Cardiac muscle cell (in vitro differentiated cells and primary cell): Measurements from ENCODE around the gene ATXN1. TPM values are rescaled to one million over a fixed set of nuclear protein-coding genes. Genes with fewer than 3 reads are reported as not detected.
"Not testable (repeated sequence)": the region's sequence is repeated elsewhere in the genome, so short reads cannot be mapped to it uniquely, and the experiment has no call there.

Experiments used
- DNase-seq, 2 donors: peaks; one replicate each; pipeline versions ENCODE4 v3.0.0 to v3.0.0-alpha.2; 2010 to 2017; ENCODE audit warnings: low read depth in 1 of 2, low spot score in 1 of 2
- H3K27ac ChIP-seq: fragments of 200-600 bp; sonication (generic); 2 replicates; pipeline ENCODE4 v1.5.1; 2016
- H3K27me3 ChIP-seq: fragments of 200-600 bp; sonication (generic); 2 replicates; pipeline ENCODE4 v1.6.0; 2016; ENCODE audit warnings: control low read depth
- H3K36me3 ChIP-seq: fragments of 200-600 bp; sonication (generic); 2 replicates; pipeline ENCODE4 v1.5.1; 2016; ENCODE audit warnings: control low read depth
- H3K4me1 ChIP-seq: fragments of 200-600 bp; sonication (generic); 2 replicates; pipeline ENCODE4 v1.8.1; 2017; ENCODE audit warnings: low read depth, mild to moderate bottlenecking, mixed run types
- H3K4me3 ChIP-seq: fragments of 200-600 bp; sonication (generic); 2 replicates; pipeline ENCODE4 v1.5.1; 2016; ENCODE audit warnings: mild to moderate bottlenecking
- H3K9me3 ChIP-seq: fragments of 200-600 bp; sonication (generic); 2 replicates; pipeline ENCODE4 v1.5.1; 2017; ENCODE audit warnings: low read depth, mild to moderate bottlenecking, control low read depth
- polyA plus RNA-seq: library from polyadenylated mRNA; unstranded; fragments of >200 nt; fragmentation: Nextera tagmentation; extraction: Ambion mirVana; gene quantifications from 2 replicates; pipeline ENCODE4 v1.2.1, GENCODE V29; 2016
- total RNA-seq: library from RNA; depleted of rRNA; stranded (reverse); fragments of >200 nt; gene quantifications from 2 replicates; pipeline ENCODE4 v1.2.3, GENCODE V29; 2016
- TF ChIP-seq, protein P1 (sequence below): IDR thresholded peaks from 2 replicates; pipeline ENCODE4 v1.5.1; 2012; ENCODE audit warnings: low read depth, mild to moderate bottlenecking, low read length

ATXN1 gene
- total and polyA plus RNA-seq, 2 experiments from 2014 or later, result 15.1 to 37.4 TPM

DNA sequence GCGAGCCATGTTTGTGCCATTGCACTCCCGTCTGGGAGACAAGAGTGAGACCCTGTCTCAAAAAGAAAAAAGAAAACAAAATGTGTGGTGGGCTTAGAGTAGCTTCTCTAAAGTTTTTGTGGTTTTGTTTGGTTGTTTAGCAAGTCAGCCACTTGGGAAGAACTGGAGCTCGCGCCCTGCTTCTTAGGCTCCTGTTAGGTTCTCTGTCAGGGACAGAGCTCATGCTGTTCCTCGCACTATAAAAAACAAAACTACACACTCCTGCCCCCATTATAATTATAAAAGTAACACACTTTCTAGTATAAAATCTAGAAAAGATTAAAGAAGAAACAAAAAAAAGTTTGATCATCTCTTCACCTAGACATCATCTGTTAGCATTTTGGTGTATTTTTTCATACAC lies 489.8 kb downstream of the ATXN1 start:
- H3K9me3 ChIP-seq, result no peaks in the 10 kb centered on the region
- TF ChIP-seq, protein P1, sequence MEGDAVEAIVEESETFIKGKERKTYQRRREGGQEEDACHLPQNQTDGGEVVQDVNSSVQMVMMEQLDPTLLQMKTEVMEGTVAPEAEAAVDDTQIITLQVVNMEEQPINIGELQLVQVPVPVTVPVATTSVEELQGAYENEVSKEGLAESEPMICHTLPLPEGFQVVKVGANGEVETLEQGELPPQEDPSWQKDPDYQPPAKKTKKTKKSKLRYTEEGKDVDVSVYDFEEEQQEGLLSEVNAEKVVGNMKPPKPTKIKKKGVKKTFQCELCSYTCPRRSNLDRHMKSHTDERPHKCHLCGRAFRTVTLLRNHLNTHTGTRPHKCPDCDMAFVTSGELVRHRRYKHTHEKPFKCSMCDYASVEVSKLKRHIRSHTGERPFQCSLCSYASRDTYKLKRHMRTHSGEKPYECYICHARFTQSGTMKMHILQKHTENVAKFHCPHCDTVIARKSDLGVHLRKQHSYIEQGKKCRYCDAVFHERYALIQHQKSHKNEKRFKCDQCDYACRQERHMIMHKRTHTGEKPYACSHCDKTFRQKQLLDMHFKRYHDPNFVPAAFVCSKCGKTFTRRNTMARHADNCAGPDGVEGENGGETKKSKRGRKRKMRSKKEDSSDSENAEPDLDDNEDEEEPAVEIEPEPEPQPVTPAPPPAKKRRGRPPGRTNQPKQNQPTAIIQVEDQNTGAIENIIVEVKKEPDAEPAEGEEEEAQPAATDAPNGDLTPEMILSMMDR, result no peak
- H3K4me3 ChIP-seq, result no peak overlapping the region
- H3K4me1 ChIP-seq, result peaks cover 7% of the 10 kb centered on the region
- no peak for DNase-seq
- H3K36me3 ChIP-seq, result no peaks in the 10 kb centered on the region
- H3K27ac ChIP-seq, result no peak overlapping the region
- no peaks in the 10 kb centered on the region for H3K27me3 ChIP-seq

DNA sequence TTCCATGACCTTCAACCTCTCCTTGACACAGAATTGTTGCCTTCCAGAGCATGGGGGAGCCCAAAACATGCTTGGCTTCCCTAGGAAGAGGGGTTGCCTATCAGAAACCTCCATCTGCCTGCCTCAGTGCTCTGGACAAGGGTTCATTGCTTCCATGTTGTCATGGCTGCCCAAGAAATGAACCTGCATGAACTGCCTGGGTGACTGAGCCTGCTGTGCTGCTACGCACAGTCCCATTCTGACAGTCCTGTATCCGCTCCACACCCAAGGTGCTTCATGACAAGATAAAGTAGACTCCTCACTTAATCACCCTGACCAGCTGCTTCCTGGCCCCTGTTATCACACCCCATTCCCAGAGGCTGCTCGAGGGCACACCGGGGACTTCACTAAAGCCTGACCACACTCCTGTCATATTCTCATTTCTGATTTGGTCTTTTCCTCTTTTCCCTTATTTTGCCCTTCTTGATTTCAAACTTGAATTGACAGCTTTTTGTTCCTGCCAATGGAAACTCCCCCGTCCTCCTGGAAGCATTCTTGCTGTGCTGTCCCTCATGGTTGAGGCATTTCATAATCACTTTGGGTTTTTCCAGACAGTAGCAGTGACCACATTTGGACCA lies 491.0 kb downstream of the ATXN1 start:
- TF ChIP-seq, protein P1, result no peak
- H3K4me1 ChIP-seq, result peaks cover 6% of the 10 kb centered on the region
- no peaks in the 10 kb centered on the region for H3K27me3 ChIP-seq
- no peak for DNase-seq
- H3K4me3 ChIP-seq, result no peak overlapping the region
- H3K27ac ChIP-seq, result no peak overlapping the region
- H3K36me3 ChIP-seq, result no peaks in the 10 kb centered on the region
- no peaks in the 10 kb centered on the region for H3K9me3 ChIP-seq

DNA sequence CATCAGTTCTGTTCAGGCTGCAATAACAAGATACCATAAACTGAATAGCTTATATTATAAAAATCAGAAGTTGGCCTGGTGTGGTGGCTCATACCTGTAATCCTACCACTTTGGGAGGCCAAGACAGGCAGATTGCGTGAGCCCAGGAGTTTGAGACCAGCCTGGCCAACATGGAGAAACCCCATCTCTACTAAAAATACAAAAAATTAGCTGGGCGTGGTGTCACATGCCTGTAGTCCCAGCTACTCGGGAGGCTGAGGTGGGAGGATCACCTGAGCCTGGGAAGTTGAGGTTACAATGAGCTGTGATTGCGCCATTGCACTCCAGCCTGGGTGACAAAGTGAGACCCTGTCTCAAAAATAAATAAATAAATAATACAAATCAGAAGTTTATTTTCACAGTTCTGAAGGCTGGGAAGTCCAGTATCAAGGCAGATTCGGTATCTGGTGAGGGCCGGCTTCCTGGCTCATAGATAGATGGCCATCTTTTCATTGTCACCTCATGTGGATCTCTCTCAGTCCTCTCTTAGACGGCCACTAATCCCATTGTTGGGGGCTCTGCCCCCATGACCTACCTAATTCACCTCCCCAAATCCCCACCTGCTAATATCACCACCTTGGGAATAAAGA lies 491.7 kb downstream of the ATXN1 start:
- H3K4me3 ChIP-seq, H3K36me3 ChIP-seq, H3K27me3 ChIP-seq, H3K27ac ChIP-seq, H3K9me3 ChIP-seq, DNase-seq, H3K4me1 ChIP-seq: not testable (repeated sequence)

DNA sequence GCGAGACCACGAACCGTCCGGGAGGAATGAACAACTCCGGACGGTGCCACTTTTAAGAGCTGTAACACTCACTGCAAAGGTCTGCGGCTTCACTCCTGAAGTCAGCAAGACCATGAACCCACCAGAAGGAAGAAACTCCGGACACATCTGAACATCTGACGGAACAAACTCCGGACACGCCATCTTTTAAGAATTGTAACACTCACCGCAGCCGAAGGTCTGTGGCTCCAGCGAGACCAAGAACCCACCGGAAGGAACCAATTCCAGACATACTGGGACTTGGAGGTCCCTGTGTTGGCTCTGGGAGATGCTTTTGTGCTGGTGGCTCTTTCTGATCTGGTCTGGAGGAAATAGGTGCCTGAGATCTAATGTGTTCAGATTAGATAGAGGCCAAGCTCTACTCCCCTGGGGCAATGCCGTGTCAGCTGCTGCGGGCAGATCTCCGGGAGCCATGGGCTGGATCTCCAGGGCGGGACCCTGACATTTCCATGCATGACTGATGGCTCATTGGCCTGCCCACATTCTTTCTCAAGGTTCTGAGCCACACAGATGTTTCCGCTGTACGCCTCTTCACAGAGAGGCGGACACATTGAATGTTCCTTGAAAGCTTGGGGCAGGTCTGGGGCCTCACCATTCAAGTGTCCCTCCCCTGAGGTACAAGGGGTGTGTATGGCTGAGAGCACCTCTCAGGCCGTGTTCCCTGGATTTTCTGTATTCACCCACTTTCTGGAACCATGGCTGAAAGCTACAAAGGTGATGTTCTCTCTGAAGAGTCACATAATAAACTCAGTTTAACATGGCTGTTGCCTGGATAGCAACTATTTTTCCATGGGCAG lies 493.6 kb downstream of the ATXN1 start:
- no peak for DNase-seq
- Histone ChIP-seq H3K4me1 (peaks cover under 1% of the 10 kb centered on the region), H3K36me3 (no peaks in the 10 kb centered on the region), H3K27me3 (no peaks in the 10 kb centered on the region), H3K27ac (no peak overlapping the region), H3K4me3 (no peak overlapping the region), H3K9me3 (no peaks in the 10 kb centered on the region)
- TF ChIP-seq, protein P1, result no peak

DNA sequence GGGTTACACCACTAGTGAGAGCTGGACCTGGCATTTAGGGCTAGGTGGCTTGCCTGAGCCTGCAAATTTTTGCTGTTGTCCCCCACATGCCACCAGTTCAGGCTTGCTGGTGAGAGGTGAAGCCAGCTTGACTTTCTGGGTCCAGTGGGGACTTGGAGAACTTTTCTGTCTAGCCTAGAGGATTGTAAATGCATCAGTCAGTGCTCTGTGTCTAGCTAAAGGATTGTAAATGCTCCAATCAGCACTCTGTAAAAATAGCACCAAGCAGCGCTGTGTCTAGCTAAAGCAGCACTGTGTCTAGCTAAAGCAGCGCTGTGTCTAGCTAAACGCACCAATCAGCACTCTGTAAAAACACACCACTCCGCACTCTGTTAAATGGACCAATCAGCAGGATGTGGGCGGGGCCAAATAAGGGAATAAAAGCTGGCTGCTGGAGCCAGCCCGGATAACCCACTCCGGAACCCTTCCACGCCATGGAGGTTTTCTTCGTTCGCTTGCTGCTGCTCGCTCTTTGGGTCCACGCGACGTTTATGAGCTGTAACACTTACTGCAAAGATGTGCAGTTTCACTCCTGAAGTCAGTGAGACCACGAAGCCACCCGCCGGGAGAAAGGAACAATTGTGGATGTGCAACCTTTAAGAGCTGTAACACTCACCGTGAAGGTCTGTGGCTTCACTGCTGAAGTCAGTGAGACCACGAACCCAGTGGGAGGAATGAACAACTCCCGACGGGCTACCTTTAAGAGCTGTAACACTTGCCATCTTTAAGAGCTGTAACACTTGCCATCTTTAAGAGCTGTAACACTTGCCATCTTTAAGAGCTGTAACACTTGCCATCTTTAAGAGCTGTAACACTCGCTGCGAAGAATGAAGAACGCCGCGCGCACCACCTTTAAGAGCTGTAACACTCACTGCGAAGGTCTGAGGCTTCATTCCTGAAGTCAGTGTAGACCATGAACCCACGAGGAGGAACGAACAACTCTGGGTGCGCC lies 495.6 kb downstream of the ATXN1 start:
- no peaks in the 10 kb centered on the region for H3K36me3 ChIP-seq
- H3K4me3 ChIP-seq, result no peak overlapping the region
- H3K27me3 ChIP-seq, result no peaks in the 10 kb centered on the region
- H3K4me1 ChIP-seq, result no peaks in the 10 kb centered on the region
- H3K9me3 ChIP-seq, result no peaks in the 10 kb centered on the region
- DNase-seq, result no peak
- no peak overlapping the region for H3K27ac ChIP-seq
- TF ChIP-seq, protein P1, result no peak
